Amygdala (tissue), 56 donors: ENCODE results near the gene TTYH2.
"Not testable (repeated sequence)": the region's sequence is repeated elsewhere in the genome, so short reads cannot be mapped to it uniquely, and the experiment has no call there.

Experiments used
- DNase-seq, 56 donors: peaks; one replicate each; lab custom pipeline; 2025; lab: John Stamatoyannopoulos, UW

Gene TTYH2

DNA sequence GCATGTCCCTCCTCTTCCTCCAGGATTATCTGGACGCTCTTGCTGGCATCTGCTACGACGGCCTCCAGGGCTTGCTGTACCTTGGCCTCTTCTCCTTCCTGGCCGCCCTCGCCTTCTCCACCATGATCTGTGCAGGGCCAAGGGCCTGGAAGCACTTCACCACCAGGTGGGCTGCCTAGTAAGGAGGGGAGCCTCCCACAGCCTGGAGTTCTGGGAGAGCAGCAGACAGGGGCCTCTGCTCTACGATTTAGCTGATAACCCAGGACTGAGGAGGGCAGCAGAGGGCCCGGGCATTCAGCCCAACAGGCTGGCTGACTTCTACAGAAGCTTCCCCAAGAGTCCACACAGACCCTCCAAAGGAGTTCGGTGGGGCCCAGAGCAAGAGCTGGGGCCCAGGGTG lies 38.8 kb downstream of the TTYH2 start:
- no peak for DNase-seq

DNA sequence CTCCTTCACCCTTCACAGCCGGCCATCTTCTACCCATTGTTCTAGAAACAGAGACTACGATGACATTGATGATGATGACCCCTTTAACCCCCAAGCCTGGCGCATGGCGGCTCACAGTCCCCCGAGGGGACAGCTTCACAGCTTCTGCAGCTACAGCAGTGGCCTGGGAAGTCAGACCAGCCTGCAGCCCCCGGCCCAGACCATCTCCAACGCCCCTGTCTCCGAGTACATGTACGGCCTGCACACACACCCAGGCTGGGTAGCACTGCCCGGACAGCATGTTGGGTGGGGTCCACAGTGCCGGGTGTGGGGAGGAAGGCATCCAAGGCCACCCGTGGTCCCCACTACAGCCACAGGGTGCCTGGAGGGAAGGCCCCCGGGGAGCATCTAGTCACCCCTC lies 39.7 kb downstream of the TTYH2 start:
- no peak for DNase-seq

DNA sequence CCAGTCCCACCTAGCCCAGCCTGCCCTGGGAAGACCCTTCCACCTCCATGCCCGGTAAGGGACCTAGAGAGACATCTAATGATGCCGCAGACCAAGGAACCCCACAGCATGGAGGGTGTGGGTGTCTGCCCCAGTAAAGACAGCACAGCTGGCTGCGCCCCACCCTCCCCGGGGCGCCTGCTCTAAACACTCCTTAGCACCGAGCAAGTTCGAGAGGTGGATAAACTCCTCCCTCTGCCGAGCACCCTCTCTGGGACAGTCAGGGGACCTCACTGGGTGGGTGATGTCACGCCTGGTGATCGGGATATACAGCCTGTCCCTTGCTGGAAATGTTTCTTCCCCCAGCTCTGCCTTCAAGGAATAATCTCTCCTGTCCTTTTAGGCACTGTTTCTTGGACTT lies 43.9 kb downstream of the TTYH2 start:
- no peak for DNase-seq

DNA sequence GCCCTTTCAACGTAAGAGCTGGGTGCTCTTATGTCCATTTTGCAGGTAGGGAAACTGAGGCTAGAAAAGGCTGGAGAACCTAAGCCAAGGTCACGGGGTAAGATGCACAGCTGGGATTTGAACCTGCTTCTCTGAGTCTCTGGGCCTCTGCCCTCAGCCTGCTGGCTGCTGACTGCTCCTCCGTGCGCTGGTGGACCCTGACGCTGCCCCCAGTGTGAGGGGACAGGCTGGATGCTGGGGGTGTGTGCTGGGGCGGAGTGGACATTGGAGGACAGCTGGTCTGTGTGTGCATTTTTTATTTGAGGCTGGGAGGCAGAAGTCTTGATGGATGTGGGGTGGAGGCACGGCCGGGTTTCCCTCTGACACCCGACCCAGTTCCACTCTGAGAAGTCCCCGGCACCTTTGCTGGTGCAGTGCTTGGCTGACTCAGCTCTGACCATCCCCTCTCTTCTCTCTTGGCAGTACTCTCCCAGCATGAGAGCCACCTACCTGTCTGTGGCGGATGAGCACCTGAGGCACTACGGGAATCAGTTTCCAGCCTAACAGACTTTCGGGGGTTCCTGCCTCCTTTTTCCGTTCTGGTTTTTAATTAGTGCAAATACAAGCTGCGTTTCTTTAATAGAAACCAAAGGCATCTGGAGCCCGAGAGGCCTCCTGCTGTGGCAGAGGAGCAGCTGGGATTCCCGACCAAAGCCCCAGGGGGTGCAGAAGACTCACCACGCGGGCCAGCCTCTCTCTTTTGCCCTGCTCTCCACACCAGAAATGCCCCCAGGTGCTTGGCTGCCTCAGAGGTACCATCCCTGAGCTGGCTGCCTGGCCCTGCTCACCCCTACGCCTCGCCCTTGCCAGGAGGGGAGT lies 46.5 kb downstream of the TTYH2 start:
- DNase-seq, result no peak

DNA sequence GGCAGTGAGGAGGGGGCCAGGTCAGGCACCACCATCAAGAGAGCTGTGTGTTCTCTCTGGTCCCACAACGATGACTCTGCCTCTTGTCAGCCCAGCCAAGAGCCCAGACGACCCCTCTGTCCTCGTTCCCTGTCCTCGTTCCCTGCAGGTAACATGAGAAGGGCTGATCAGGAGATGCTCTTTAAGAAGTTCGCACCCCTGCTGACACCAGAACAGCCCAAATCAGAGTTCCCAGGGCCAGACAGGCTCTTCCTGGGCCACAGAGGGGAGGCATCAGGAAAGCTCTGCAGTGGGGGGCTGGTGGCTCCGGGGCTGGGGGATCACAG lies 47.1 kb downstream of the TTYH2 start:
- DNase-seq, result no peak

DNA sequence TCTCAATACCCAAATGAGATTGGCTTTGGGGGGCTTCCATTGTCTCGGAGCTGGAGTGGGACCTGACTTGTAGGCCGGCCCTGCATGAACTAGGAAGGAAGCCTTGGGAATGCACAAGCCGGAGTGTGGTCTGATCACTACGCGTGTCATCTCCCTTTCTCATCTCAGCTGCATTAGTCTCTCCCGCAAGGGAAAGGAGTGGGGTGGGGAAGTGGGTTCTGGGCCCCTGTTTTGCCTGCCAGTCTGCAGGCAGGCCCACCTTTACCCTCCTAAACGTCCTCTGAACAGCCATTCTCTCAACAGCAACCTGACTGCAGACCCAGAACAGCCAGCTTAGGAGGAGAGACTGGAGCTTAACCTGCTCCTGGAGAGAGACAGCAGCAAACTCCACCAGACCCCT lies 49.2 kb downstream of the TTYH2 start:
- no peak for DNase-seq

DNA sequence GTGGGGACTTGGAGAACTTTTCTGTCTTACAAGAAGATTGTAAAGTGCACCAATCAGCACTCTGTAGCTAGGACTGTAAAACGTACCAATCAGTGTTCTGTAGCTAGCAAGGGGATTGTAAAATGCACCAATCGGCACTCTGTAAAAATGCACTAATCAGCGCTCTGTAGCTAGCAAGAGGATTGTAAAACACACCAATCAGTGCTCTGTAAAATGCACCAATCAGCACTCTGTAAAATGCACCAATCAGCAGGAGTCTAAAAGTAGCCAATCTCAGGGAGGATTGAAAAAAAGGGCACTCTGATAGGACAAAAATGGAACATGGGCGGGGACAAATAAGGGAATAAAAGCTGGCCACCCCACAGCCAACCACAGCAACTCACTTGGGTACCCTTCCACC lies 53.7 kb downstream of the TTYH2 start:
- DNase-seq, result not testable (repeated sequence)

DNA sequence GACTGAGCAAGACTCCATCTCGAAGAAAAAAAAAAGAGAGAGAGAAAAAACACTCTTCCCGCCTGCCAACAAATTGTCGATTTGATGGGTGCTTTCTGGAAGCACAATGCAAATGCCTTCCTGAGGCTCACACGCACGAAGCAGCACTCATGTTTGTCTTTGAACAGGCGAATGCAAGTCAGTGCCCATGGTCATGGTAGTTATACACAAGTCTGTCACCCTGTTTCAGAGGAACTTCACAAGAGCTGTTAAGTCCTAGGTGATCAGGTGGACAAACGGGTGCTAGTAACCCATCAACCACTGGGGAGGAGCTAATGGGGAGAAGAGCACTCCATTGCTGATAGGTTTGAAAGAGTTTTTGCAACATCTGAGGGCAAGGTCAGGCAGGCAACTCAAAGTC lies 54.2 kb downstream of the TTYH2 start:
- no peak for DNase-seq

DNA sequence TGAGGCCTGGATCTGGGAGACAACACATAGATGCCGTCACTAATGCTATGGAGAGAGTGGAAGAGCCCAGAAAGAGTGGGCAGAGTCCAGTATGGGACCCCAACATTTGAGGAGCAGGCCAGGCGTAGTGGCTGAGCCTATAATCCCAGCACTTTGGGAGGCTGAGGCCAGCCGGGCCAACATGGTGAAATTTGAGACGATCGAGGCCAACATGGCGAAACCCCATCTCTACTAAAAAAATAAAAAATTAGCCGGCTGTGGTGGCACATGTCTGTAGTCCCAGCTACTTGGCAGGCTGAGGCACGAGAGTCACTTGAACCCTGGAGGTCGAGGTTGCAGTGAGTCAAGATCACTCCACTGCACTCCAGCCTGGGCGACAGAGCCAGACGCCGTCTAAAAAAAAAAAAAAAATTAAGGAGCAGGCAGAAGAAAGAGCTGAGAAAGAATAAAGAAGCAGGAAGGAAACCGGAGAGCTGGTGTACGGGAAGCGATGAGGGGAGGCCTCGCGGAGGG lies 54.7 kb downstream of the TTYH2 start:
- DNase-seq, result no peak

DNA sequence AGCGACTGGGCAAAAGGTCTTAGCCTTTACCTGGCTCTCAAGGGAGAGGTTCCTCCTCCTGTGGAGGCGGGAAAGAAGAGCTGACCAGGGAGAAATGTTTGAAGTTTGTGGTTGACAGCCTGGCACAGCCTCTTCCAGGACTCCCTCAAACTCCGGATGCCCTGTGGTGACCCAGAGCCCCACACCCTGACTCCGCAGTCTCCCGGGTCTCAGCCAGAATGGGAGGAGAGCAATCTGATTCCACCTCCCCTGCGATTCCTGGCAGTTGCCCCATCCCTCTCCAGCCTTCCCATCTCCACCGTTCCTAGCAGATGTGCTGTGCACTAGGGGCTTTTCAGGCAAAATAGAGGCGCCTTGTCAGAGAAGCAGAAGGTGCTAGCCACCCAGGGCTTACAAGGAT lies 55.2 kb downstream of the TTYH2 start:
- no peak for DNase-seq

DNA sequence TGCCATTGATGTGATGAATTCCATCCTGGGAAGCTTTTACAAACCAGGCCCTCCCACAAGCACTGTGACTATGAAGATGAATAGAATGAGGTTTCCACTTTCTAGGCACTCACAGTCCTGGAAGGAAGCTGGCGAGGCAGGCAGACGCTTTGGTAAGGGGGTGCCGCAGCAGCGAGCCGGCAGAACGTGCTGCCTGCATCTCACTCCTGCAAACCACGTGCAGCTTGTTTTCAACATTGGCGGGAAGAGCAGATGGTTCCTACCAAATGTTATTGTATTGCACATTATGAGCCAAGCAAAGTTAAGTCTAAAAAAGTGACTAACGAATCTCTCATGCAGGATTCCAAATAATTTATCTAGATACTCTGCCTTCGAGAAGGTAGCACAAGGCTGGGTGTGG lies 57.0 kb downstream of the TTYH2 start:
- DNase-seq, result peak in 9 of 56 donors; percentile 13 to 43 (median 18)

DNA sequence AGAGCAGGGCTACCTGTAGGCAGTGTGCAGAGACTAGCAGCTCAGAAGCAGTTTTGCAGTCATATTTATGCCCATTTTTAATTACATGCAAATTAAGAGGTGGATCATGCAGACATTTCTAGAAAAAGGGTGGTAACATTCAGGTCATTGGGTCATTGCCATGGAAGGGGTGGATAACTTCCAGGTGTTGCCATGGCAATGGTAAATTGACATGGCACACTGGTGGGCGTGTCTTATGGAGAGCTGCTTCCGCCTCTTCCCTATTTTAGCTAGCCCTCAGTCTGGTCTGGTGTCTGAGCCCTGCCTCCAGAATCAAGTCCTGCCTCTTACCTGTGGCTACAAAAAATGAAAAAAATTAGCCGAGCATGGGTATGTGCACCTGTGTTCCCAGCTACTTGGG lies 57.9 kb downstream of the TTYH2 start:
- DNase-seq, result peak in 2 of 56 donors; percentile 29 to 64

DNA sequence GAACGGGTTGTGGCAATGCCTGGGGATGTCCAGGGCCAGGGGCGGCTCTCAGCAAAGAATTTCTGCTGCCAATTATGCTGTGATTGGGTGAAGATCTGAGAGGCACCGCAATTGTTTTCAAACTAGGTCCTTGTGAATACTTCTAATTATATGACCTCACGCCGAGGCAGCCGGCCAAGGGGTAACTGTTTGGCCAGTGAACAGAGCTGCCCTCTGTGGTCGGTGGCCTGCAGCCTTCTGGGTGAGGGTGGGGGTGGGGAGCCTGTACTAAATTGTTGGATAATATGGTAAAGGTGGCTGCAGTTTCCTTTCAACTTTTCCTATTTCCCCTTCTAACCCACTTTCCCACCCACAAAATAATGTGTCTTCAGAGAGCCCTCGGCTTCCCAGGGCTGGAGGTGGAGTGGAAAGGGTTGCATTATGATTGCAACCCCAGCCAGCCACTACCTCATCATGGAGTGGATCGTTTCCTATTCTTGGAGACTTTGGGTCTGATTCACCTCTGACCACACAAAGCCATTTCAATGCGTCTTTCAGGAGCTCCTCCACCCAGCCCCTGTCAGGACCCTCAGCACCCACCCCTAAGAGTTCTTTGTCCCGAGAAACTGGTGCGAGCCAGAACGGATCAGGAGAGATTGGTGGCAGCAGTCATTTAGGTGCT lies 58.7 kb downstream of the TTYH2 start:
- DNase-seq, result peak in 54 of 56 donors; percentile 30 to 94 (median 81)

DNA sequence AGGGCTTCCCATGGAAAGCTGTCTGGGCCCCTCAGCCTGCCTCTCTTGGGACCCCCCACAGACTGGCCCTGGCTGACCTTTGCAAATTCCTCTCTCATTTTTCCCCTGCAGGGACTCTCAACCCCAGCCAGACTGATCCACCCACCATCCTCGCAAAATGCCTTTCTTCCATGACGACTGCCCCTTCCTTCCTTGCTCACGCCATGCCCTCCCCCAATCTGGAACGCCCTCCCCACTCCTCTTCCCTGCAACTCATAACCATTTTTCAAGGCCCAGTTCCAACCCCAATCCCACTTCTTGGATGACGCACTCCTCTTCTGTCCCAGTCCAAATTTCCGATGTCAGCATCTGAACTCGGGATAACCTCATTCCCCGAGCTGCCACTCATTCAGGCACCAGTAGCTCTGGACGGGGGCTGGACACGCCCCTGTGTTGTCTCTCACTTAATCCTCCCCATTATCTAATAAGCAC lies 59.4 kb downstream of the TTYH2 start:
- no peak for DNase-seq

DNA sequence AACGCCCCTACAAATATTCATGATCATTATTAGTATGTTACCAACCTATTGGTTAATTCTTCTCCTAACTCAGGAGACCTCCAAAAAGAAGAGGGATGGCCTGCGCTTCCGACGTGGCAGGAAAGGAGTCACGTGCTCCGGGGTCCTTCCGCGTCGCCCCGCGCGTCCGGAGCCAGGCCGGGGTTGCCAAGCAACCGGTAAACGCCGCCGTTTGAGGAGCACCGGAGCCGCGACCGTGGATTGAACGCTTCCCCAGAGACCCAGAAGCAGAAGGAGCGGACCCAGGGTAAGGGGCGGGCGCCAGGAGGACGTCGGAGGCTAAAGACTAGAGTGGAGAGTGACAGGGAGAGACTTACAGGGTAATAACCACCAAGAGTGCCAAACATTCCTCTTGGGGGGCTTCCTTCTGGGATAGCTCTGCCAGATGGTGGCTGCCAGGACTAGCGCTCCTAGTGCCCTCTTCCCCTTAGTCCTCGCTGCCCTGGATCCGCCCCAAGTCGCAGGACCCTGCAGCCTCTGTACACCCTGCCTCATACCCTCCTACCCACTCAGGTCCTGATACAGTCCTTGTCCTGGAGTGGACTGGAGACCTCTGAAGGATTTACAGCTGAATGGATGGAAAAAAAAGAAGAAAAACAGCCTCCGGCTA lies 60.8 kb downstream of the TTYH2 start, which contains the start of gene DNAI2:
TSS of gene DNAI2 (plus strand) at position 175 of the 649 bp plus-strand sequence. CDS start 7,584 bp downstream, outside the sequence.
- peak in 4 of 56 donors; percentile 32 to 63 (median 40) for DNase-seq

DNA sequence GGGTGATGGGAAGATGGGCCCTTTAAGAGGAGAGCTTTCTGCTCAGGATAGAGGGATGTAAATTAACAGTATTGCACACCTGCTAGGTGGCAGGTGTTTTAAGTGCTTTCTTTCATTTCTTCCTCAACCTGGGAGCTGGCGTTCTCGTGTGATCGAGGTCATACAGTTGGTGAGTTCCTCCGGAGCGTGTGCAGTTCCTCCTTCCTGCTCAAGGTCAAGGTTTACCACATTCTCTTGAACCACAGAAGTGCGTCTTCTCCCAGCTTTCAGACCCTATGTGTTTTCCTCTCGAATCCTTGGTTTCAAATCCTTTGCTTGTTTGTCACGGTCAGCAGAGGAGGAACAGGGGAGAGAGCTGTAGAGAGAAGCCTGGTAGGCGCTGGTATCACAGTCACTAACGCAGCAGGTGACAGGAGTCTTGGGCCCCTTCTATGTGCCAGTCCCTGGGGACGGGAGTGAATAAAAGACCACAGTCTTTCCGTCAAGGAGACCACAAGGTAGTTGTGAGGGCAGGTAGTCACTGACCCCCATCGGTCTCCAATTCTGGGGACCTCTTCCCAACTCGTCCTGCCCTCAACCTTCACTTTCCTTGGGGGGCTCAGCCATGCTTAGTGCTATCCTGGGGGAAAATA lies 61.5 kb downstream of the TTYH2 start:
- DNase-seq, result no peak

DNA sequence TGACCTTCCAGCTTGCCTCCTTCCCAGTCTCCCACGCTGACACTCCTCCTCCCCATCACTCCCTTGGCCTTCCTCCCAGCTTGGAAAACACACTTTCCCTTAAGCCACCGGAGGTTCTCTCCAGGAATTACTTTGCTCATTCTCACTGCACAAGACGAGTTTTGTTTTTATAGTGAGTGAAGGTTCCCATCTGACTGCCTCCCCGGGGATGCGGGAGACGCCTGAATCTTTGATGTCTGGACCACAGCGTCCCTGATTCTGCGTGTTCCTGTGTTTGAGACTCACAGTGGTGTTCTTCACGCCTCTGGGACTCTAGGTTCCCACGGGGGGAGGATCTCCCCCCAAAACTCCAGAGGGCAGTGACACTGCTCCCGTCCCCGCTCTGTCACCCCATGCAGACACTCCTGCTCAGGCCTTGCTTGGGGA lies 62.7 kb downstream of the TTYH2 start:
- DNase-seq, result peak in 35 of 56 donors; percentile 14 to 71 (median 48)

DNA sequence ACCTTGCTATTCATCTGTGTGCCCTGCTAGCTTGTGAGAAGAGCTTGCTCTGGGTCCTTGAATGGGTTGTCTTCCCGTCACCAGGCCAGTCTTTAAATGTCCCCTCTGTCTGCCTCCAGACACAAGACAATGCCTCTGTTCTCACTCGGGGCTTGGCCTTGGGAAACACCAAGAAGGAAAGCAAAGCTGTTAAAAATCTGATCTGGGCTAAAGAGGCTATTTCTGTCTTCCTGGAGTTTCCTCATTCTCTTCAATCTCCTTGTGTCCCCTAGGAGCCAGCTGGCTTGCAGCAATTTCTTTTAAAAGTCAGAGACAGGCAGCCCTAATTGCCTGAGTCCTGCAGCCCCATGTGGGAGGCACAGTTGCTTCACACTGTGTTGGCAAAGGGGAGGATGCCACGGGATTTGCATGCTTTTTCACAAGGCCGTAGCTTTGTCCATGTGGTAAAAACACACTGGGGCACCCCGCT lies 63.2 kb downstream of the TTYH2 start:
- DNase-seq, result peak in 45 of 56 donors; percentile 18 to 90 (median 59)

DNA sequence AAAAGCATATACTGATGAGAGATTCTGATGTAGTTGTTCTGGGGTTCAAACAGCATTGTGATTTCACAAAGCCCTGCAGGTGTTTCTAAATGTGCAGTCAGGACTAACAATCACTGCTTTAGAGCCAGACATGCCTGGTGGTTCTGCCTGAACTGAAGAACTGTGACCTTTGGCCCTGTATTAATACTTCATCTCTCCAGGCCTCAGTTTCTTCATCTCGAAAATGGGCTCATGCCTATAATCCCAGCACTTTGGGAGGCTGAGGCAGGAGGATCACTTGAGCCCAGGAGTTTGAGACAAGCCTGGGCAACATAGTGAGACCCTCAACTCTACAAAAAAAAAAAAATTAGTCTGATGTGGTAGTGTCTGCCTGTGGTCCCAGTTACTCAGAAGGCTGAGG lies 64.6 kb downstream of the TTYH2 start:
- no peak for DNase-seq

DNA sequence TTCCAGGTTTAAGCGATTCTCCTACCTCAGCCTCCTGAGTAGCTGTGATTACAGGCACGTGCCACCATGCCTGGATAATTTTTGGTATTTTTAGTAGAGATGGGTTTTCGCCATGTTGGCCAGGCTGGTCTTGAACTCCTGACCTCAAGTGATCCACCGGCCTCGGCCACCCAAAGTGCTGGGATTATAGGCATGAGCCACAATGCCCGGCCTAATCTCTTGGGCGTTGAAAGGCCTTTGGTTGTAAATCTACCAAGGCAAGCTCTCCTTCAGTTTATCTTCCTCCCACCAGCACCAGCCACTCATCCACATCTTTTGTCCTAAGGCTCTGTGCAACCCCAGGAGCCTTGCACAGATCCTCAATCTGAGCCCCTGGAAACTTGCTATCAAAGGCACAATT lies 66.2 kb downstream of the TTYH2 start:
- DNase-seq, result not testable (repeated sequence)
